Parathyroid adenoma (tissue), 2 donors: ENCODE data around the gene SHH.

ENCODE experiments used
- H2AFZ ChIP-seq: fragments of 300-600 bp; sonication (generic); one replicate; pipeline ENCODE4 v1.7.0; 2017; ENCODE audit warnings: antibody characterized with exemption, mild to moderate bottlenecking
- H3K27ac ChIP-seq: fragments of 300-600 bp; sonication (generic); one replicate; pipeline ENCODE4 v1.7.0; 2017
- H3K27me3 ChIP-seq: fragments of 300-600 bp; sonication (generic); one replicate; pipeline ENCODE4 v1.7.0; 2017; ENCODE audit warnings: low read length; ENCODE audit not compliant: control insufficient read depth, insufficient read depth
- H3K36me3 ChIP-seq: fragments of 300-600 bp; sonication (generic); one replicate; pipeline ENCODE4 v1.7.0; 2017; ENCODE audit warnings: low read length; ENCODE audit not compliant: control insufficient read depth, insufficient read depth
- H3K4me1 ChIP-seq: fragments of 300-600 bp; sonication (generic); one replicate; pipeline ENCODE4 v1.7.0; 2017; ENCODE audit warnings: control low read depth
- H3K4me2 ChIP-seq: fragments of 300-600 bp; sonication (generic); one replicate; pipeline ENCODE4 v1.7.0; 2017; ENCODE audit warnings: low read length
- H3K4me3 ChIP-seq: fragments of 300-600 bp; sonication (generic); one replicate; pipeline ENCODE4 v1.7.0; 2017; ENCODE audit warnings: low read depth, low read length
- H3K79me2 ChIP-seq: fragments of 300-600 bp; sonication (generic); one replicate; pipeline ENCODE4 v1.7.0; 2017; ENCODE audit warnings: control low read depth
- H3K9ac ChIP-seq: fragments of 300-600 bp; sonication (generic); one replicate; pipeline ENCODE4 v1.7.0; 2017; ENCODE audit warnings: mild to moderate bottlenecking
- H3K9me3 ChIP-seq: fragments of 300-600 bp; sonication (generic); one replicate; pipeline ENCODE4 v1.7.0; 2017; ENCODE audit warnings: low read length; ENCODE audit not compliant: control insufficient read depth
- CTCF ChIP-seq: fragments of 300-600 bp; sonication (generic); IDR thresholded peaks from one replicate; pipeline ENCODE4 v1.7.0; 2017; ENCODE audit warnings: antibody characterized with exemption, mild to moderate bottlenecking
- donor health status: primary hyperparathyroidism.

Gene SHH

GRCh38 chr7:155811895-155812761 is at the start of gene SHH:
TSS of gene SHH (minus strand) at chr7:155812463. CDS start at chr7:155812122, 341 bp downstream.
- Histone ChIP-seq H3K4me1 (no peaks in the 10 kb centered on the region), H3K4me2 (peak within 1 kb of the TSS; percentile 55), H3K4me3 (no peak within 1 kb of the TSS), H2AFZ (no peak within 1 kb of the TSS), H3K27ac (no peak within 1 kb of the TSS), H3K79me2 (no peaks in the 10 kb centered on the region), H3K27me3 (peaks cover 7% of the 10 kb centered on the region), H3K9me3 (no peaks in the 10 kb centered on the region), H3K36me3 (no peaks in the 10 kb centered on the region), H3K9ac (no peak within 1 kb of the TSS)
- TF ChIP-seq CTCF: no peak

GRCh38 chr7:155861480-155861868 is 49.2 kb upstream of the SHH start:
- Histone ChIP-seq H2AFZ (peak overlapping the region; percentile 45), H3K9ac (no peak overlapping the region), H3K4me3 (no peak overlapping the region), H3K4me2 (no peak overlapping the region), H3K27ac (peak overlapping the region; percentile 66), H3K4me1 (peaks cover 23% of the 10 kb centered on the region), H3K9me3 (no peaks in the 10 kb centered on the region), H3K36me3 (no peaks in the 10 kb centered on the region), H3K79me2 (no peaks in the 10 kb centered on the region), H3K27me3 (peaks cover 4% of the 10 kb centered on the region)
- no peak for TF ChIP-seq CTCF

- TF ChIP-seq CTCF: no peak
- no peaks in the 10 kb centered on the region for H3K36me3 ChIP-seq
- no peak overlapping the region for H3K4me2 ChIP-seq
- peak overlapping the region; percentile 66 for H3K27ac ChIP-seq
- peaks cover 3% of the 10 kb centered on the region for H3K27me3 ChIP-seq
- no peaks in the 10 kb centered on the region for H3K9me3 ChIP-seq
- H3K4me3 ChIP-seq: no peak overlapping the region
- no peaks in the 10 kb centered on the region for H3K79me2 ChIP-seq
- H3K4me1 ChIP-seq: peaks cover 23% of the 10 kb centered on the region
- peak overlapping the region; percentile 45 for H2AFZ ChIP-seq
- no peak overlapping the region for H3K9ac ChIP-seq
Observed at GRCh38 chr7:155860840-155861479, 48.7 kb upstream of the SHH start.

GRCh38 chr7:155860461-155860839 is 48.2 kb upstream of the SHH start:
- H3K4me1 ChIP-seq: peaks cover 23% of the 10 kb centered on the region
- peak overlapping the region; percentile 45 for H2AFZ ChIP-seq
- H3K4me3 ChIP-seq: no peak overlapping the region
- no peaks in the 10 kb centered on the region for H3K27me3 ChIP-seq
- TF ChIP-seq CTCF: no peak
- H3K9ac ChIP-seq: no peak overlapping the region
- H3K36me3 ChIP-seq: no peaks in the 10 kb centered on the region
- no peak overlapping the region for H3K4me2 ChIP-seq
- H3K79me2 ChIP-seq: no peaks in the 10 kb centered on the region
- H3K27ac ChIP-seq: peak overlapping the region; percentile 66
- H3K9me3 ChIP-seq: no peaks in the 10 kb centered on the region
